Midbrain (tissue), 1 donor: Measurements from ENCODE around the gene USP25.

Experiments
- DNase-seq: peaks from one replicate; lab custom pipeline; 2025; lab: John Stamatoyannopoulos, UW

Gene USP25

DNA sequence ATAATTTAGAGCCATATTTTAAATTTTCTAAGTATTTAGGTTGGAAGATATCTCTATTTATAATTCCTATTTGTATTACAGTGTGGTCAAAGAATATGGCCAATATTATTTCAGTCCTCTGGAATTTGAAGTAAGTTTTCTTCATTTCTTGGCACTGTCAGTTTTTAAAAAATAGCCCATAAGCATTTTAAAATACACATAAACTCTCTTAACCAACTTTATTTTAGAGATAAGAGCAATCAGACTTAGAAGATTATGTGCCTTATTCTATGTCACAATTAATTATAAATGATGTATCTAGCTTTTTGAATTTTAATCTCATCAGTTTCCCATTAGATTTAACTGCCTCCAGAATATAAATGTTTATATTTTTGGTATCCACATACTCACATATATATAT, 130.8 kb downstream of the USP25 start:
- DNase-seq, result no peak

DNA sequence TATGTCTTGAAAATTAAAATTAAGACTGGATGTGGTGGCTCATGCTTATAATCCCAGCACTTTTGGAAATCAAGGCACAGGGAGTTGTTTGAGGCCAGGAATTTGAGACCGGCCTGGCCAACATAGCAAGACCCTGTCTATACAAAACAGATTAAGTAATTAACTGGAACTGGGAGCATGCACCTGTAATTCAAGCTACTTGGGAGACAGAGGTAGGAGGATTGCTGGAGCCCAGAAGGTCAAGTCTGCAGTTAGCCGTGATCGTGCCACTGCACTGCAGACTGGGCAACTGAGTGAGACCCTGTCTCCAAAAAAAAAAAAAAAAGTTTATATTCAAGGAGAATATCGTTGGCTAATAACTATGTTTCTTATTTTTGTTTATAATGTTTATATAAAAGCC, 139.2 kb downstream of the USP25 start:
- no peak for DNase-seq

DNA sequence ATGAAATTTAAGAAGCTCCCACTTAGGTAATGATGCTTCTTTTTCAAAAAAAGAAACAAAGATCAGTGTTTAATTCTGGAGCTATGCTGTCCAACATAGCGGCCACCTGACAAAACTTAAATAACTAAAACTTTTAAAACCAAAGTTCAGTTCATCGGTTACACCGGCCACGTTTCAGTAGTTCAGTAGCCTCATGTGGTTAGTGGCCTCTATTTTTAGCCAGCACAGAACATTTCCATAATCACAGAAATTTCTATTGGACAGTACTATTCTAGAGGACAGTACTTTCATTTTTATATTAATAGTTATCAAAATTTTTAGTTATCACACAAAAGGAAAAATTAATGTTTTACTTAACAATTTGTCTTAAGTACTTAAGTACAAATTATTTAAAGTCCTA, 141.0 kb downstream of the USP25 start:
- no peak for DNase-seq

GRCh38 chr21:15872236-15872635, 142.5 kb downstream of the USP25 start:
- no peak for DNase-seq

DNA sequence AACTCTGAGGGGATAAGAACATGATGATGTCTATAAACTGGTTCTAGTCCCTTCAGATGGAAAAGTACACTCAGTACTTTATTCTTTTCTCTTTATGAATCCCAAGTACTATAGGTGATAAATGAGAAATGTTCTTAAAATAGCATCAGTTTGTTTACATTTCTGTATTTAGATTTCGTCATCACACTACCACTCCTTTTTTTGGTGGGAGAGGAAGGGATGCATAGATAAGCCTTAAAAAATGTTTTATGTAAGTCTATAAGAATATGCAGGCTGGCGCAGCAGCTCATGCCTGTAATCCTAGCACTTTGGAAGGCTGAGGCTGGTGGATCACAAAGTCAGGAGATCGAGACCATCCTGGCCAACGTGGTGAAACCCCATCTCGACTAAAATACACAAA, 144.8 kb downstream of the USP25 start:
- DNase-seq, result no peak

DNA sequence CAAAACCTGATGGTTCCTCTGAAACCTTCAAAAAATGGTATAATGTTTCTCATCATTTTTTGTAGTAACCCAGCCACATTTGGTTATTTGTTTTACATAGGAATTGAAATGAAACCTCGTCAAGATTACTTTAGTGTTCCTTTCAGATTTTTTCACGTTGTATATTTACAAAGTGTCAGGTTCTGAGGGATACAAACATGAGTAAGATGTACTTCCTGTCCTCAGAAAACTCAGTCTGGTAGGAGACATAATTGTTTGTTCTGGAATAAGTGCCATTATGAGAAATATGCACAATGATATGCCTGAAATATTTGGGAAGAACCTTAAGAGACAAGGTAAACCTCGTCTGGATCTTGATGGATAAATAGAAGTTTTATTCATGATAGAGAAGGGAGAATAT, 145.5 kb downstream of the USP25 start:
- DNase-seq, result no peak

DNA sequence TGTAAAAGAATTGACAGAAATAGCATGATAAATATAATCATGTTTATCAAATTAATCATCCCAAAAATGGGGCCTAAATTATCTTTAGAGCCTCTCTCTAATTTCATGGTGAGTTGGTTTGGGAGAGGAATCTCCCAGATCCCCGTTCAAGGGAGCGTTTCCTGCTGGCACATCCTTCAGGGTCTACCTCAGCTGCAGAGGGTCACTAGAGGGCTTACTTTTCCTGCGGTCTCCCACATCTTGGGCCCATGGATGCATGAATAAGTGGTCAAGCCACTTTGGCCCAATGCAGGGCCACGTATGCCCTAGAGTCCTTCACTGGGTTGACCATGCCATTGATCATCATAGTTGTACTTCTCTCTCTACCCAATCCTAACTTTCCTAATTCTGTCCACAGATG, 164.1 kb downstream of the USP25 start:
- DNase-seq, result no peak

DNA sequence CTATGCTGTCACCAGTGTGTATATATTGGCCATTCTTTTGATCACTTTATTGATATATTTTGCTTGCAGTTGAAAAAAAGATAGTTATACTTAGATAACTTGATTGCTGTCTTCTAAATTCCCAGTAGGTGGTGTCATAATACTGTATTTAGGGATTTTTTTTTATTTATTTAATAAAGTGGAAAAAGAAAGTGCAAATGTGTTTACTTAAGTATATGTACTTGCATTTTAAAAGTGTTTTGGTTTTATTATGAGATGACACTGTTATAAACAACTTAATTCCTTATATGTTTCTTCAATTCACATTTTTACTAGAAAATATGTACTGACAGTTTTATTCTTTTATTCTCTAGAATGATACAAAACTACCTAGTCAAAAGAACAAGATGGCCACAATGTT, 164.8 kb downstream of the USP25 start:
- DNase-seq, result no peak

DNA sequence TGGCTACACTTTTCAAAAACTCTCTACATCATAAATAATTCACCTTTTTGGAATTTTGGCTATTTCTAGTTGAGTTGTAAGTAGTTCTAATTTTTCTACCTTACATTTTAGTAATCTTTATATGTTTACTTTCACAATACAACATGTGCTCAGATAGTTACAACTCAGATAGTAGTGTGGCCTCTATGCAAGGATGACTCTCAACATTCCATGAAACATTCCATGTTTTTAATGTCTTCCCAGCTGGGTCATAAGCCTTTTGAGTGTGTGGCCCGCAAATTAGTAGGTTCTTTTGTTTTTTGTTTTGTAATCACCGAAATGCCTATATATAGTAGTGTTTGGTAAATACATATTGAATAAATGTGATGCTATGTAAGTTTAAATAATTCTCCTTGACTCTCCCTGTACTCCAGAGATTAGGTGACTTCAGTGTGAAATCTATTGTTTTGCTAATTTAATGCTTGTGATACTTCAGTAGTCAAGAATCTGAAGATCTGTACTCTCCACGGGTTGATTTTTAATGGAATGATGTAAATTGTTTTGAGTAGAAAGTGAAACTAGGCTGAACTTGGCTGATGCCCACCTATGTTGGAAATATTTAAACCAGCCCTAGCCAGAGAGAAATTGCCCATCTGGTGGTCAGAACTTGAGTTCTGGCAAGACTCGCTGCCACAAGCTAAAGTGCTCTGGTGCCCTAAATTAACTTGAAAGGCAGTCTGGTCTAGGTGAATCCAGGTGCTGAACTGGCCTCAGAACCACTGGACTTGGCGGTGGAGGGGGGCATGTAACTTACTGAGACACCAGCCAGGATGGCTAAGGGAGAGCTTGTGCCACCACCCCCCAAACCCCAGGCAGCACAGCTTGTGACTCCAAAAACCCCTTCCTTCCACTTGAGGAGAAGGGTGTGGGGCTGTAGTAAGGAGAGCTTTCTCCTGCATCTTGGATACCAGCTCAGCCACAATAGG, 165.6 kb downstream of the USP25 start:
- DNase-seq, result no peak

DNA sequence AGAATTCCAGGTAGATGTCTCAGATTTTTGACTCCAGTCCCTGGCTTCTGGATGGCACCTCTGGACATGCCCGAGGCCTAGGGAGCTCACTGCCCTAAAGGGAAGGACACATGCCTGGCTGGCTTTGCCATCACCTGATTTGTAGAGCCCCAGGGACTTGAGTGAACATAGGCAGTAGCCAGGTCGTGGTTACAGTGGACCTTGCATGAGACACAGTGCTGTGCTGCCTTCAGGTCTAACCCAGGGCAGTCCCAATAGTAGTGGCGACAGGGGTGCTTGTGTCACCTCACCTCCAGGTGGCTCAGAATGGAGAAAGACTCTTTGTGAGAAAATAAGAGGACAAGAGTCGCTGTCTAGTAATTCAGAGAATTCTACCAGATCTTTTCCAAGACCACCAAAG, 166.7 kb downstream of the USP25 start:
- DNase-seq, result no peak

DNA sequence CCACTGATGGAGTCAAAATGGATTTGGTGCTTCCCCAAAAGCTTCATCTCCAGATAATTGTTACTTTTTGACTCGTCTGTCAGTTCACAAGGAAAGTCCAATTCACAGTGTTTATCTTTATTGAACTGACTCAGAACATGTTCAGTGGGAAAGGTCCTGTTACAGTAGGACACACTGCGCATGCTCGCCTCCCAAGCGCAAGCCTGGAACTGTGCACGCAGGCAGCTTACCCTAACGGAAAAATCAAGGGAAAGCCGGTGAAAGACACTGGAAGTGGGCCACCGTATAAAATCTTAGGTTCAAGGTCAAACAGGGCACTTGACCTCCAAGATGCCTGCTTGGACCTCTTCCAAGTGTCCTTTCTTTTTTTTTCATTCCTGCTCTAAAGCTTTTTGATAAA, 174.6 kb downstream of the USP25 start:
- DNase-seq, result no peak

- DNase-seq, result no peak
Measured at GRCh38 chr21:15908187-15908586, 178.4 kb downstream of the USP25 start.

- DNase-seq, result no peak
Measured at GRCh38 chr21:15928196-15928595, 198.4 kb downstream of the USP25 start.

GRCh38 chr21:15928686-15929425, 199.1 kb downstream of the USP25 start:
- no peak for DNase-seq

DNA sequence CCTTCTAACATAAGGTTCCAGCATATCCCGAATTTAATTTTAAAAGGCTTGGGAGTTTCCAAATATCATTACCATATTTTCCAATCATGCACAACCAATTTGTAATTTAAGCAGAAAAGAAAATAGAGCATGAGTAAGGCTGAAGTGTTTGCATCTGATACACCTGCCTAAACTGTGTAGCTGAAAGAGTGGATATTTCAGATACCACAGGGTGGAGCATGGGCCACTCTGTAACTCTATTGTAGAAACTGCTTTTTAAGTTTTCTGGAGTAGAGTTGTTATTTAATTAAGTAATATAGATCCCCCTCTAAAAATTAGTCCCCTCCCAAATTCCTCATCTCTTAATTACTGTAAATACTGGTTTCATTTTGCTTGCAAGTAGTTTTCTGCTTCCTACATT, 199.8 kb downstream of the USP25 start:
- no peak for DNase-seq
